Gastrocnemius medialis (tissue), 4 donors: Measurements from ENCODE around the gene MPIG6B. TPM values are rescaled to one million over a fixed set of nuclear protein-coding genes. Genes with fewer than 3 reads are reported as not detected.

Experiments
- ATAC-seq, 2 donors: fragments of 150-250 bp; one replicate each; pipeline ENCODE4 v1.9.1; 2016
- DNase-seq, 2 donors: peaks; one replicate each; pipeline ENCODE4 v3.0.0-alpha.2; 2019
- H3K27ac ChIP-seq, 4 donors: fragments of 200-600 bp; sonication (generic); 1 replicate in 1 of 4; 2 replicates in 3 of 4; pipeline ENCODE4 v1.5.1; 2016 to 2018; ENCODE audit warnings: mild to moderate bottlenecking in 2 of 4, moderate library complexity in 1 of 4
- H3K27me3 ChIP-seq, 3 donors: fragments of 200-600 bp; sonication (generic) in 2 of 3; 1 replicate in 1 of 3; 2 replicates in 2 of 3; pipeline versions ENCODE4 v1.5.1 to v1.6.0; 2016 to 2019; ENCODE audit warnings: mild to moderate bottlenecking in 1 of 3, moderate library complexity in 1 of 3
- H3K36me3 ChIP-seq, 2 donors: fragments of 200-600 bp; sonication (generic) in 1 of 2; one replicate each; pipeline ENCODE4 v1.5.1; 2017 to 2018
- H3K4me1 ChIP-seq, 2 donors: fragments of 200-600 bp; sonication (generic) in 1 of 2; one replicate each; pipeline ENCODE4 v1.5.1; 2016 to 2017; ENCODE audit warnings: mild to moderate bottlenecking in 2 of 2
- H3K4me3 ChIP-seq, 4 donors: fragments of 200-600 bp; sonication (generic) in 3 of 4; 1 replicate in 1 of 4; 2 replicates in 3 of 4; pipeline ENCODE4 v1.5.1; 2016 to 2019; ENCODE audit warnings: mild to moderate bottlenecking in 2 of 4
- H3K9me3 ChIP-seq, 3 donors: fragments of 200-600 bp; sonication (generic) in 2 of 3; 1 replicate in 1 of 3; 2 replicates in 2 of 3; pipeline ENCODE4 v1.5.1; 2016 to 2019
- CTCF ChIP-seq, 5 experiments: fragments of 450-650 bp in 3 of 5; fragments of 200-600 bp in 2 of 5; sonication (generic) in 2 of 5; IDR thresholded peaks in 4 of 5; conservative IDR thresholded peaks in 1 of 5; 1 replicate in 4 of 5; 2 replicates in 1 of 5; pipeline ENCODE4 v1.5.1; 2016 to 2019; ENCODE audit warnings: antibody characterized with exemption in 5 of 5, mild to moderate bottlenecking in 3 of 5, moderate library complexity in 3 of 5
- POLR2A ChIP-seq, 2 donors: fragments of 450-650 bp; IDR thresholded peaks; one replicate each; pipeline ENCODE4 v1.6.1; 2017; ENCODE audit warnings: antibody characterized with exemption in 2 of 2, mild to moderate bottlenecking in 2 of 2, moderate library complexity in 2 of 2
- in situ Hi-C, 4 donors: fragments of 200-750 bp; cut with MboI; loops; one replicate each; pipeline versions ENCODE4 v1.15.0 to v1.8.0; 2017; ENCODE audit warnings: low sequenced_read_pairs in 4 of 4
- intact Hi-C: fragments of 100-400 bp; cut with DNase I; formaldehyde crosslinking; loops from one replicate; pipeline ENCODE4 v1.15.1; 2023; ENCODE audit warnings: low total_unique reads
- total RNA-seq, 4 donors: library from RNA; depleted of rRNA; stranded (reverse); fragments of >200 nt; gene quantifications; one replicate each; pipeline versions ENCODE4 v1.1.0 to v1.2.3, GENCODE V29; 2016

Gene MPIG6B
- total RNA-seq, 4 donors from 2014 or later: not detected

- H3K27me3 ChIP-seq: no peaks in the 10 kb centered on the region
- DNase-seq (peak; percentile 51 to 77), ATAC-seq (peak; percentile 55 to 77)
- intact Hi-C loops: loop anchor here (1.0 to 10.0 kb wide), 2 partner anchors 90 to 95 kb away; partner anchors contain the start of gene NEU1
- no peak overlapping the region for H3K27ac ChIP-seq
- H3K4me1 ChIP-seq: no peaks in the 10 kb centered on the region
- TF ChIP-seq CTCF (IDR thresholded peaks at IDR 0.05 in 4 of 5, conservative IDR thresholded peaks at IDR 0.05 in 1 of 5) (peak; percentile 66 to 89 (median 83)), POLR2A (IDR thresholded peaks at IDR 0.05) (no peak)
- no peaks in the 10 kb centered on the region for H3K36me3 ChIP-seq
- in situ Hi-C loops: loop anchor here in 3 of 4 donors (5.0 to 10.0 kb wide), 3 partner anchors 65 to 88 kb away; partner anchors contain the start of gene LY6G5C (in 1 of the 3)
- no peaks in the 10 kb centered on the region for H3K9me3 ChIP-seq
- H3K4me3 ChIP-seq: no peak overlapping the region
Observed at GRCh38 chr6:31769684-31770371, 46.7 kb downstream of the MPIG6B start.

- H3K4me3 ChIP-seq: no peak overlapping the region
- H3K9me3 ChIP-seq: no peaks in the 10 kb centered on the region
- intact Hi-C loops: loop anchor here (10.0 kb wide), 1 partner anchor 94 kb away; the partner anchor contains the start of gene NEU1
- ATAC-seq (no peak), DNase-seq (no peak)
- H3K4me1 ChIP-seq: no peaks in the 10 kb centered on the region
- no peaks in the 10 kb centered on the region for H3K36me3 ChIP-seq
- no peaks in the 10 kb centered on the region for H3K27me3 ChIP-seq
- in situ Hi-C loops: loop anchor here in 2 of 4 donors (5.0 to 10.0 kb wide), 2 partner anchors 64 to 84 kb away; no protein-coding TSS in a partner anchor
- no peak overlapping the region for H3K27ac ChIP-seq
- no peak for TF ChIP-seq POLR2A (IDR thresholded peaks at IDR 0.05)
- TF ChIP-seq CTCF (IDR thresholded peaks at IDR 0.05 in 4 of 5, conservative IDR thresholded peaks at IDR 0.05 in 1 of 5): no peak
Observed at GRCh38 chr6:31770860-31771259, 47.7 kb downstream of the MPIG6B start.

GRCh38 chr6:31771992-31772358, 48.8 kb downstream of the MPIG6B start:
- H3K27ac ChIP-seq: no peak overlapping the region
- peaks cover 4 to 9% of the 10 kb centered on the region in 2 donors for H3K4me1 ChIP-seq
- H3K27me3 ChIP-seq: no peaks in the 10 kb centered on the region
- TF ChIP-seq CTCF (IDR thresholded peaks at IDR 0.05 in 4 of 5, conservative IDR thresholded peaks at IDR 0.05 in 1 of 5) (no peak), POLR2A (IDR thresholded peaks at IDR 0.05) (no peak)
- no peak for DNase-seq
- no peak overlapping the region for H3K4me3 ChIP-seq
- no peak for ATAC-seq
- no peaks in the 10 kb centered on the region for H3K36me3 ChIP-seq
- in situ Hi-C loops: loop anchor here in 2 of 4 donors (5.0 to 10.0 kb wide), 2 partner anchors 63 to 85 kb away; no protein-coding TSS in a partner anchor
- intact Hi-C loops: loop anchor here (10.0 kb wide), 1 partner anchor 93 kb away; the partner anchor contains the start of gene NEU1
- no peaks in the 10 kb centered on the region for H3K9me3 ChIP-seq

GRCh38 chr6:31775184-31775583, 52.0 kb downstream of the MPIG6B start:
- no peaks in the 10 kb centered on the region for H3K27me3 ChIP-seq
- ATAC-seq: no peak
- no peak overlapping the region for H3K4me3 ChIP-seq
- peaks cover 11 to 17% of the 10 kb centered on the region in 2 donors for H3K4me1 ChIP-seq
- TF ChIP-seq POLR2A (IDR thresholded peaks at IDR 0.05) (no peak), CTCF (IDR thresholded peaks at IDR 0.05 in 4 of 5, conservative IDR thresholded peaks at IDR 0.05 in 1 of 5) (no peak)
- no peak for DNase-seq
- peaks cover 0 to 19% of the 10 kb centered on the region in 2 donors for H3K36me3 ChIP-seq
- peak overlapping the region in 3 of 4 donors; percentile 18 to 88 (median 85) for H3K27ac ChIP-seq
- in situ Hi-C loops (loop anchor here in 2 of 4 donors (10.0 kb wide), 1 partner anchor 60 kb away; no protein-coding TSS in a partner anchor), intact Hi-C loops (loop anchor here (1.0 to 10.0 kb wide), 2 partner anchors 55 to 90 kb away; partner anchors contain the start of gene NEU1)
- H3K9me3 ChIP-seq: no peaks in the 10 kb centered on the region
